GM10266 (cell line): ENCODE measurements around the gene ICAM3.
"Not testable (repeated sequence)": the region's sequence is repeated elsewhere in the genome, so short reads cannot be mapped to it uniquely, and the experiment has no call there.

Experiments
- DNase-seq: peaks from one replicate; pipeline ENCODE4 v3.0.0; 2012; ENCODE audit errors: extremely low spot score
- CTCF ChIP-seq: IDR thresholded peaks from 2 replicates; pipeline ENCODE4 v1.5.1; 2012; ENCODE audit warnings: mild to moderate bottlenecking, low read depth; ENCODE audit not compliant: control insufficient read depth, insufficient read depth; ENCODE audit errors: missing control alignments

ICAM3 gene

GRCh38 chr19:10344780-10345179, 5.4 kb upstream of the ICAM3 start:
- TF ChIP-seq CTCF: no peak
- DNase-seq: no peak

- no peak for TF ChIP-seq CTCF
- DNase-seq: no peak
Measured at GRCh38 chr19:10343495-10343894, 4.1 kb upstream of the ICAM3 start.

- TF ChIP-seq CTCF: no peak
- no peak for DNase-seq
Measured at GRCh38 chr19:10339977-10340376, 553 bp upstream of the ICAM3 start.

GRCh38 chr19:10338940-10339339, 484 bp downstream of the ICAM3 start:
- DNase-seq: no peak
- no peak for TF ChIP-seq CTCF

- not testable (repeated sequence) for DNase-seq
Measured at GRCh38 chr19:10336725-10337124, 2.7 kb downstream of the ICAM3 start.

- no peak for DNase-seq
- no peak for TF ChIP-seq CTCF
Measured at GRCh38 chr19:10335352-10335985, 4.0 kb downstream of the ICAM3 start.

GRCh38 chr19:10334588-10335351, 4.7 kb downstream of the ICAM3 start:
- no peak for DNase-seq
- TF ChIP-seq CTCF: no peak
